Suprapubic skin (tissue), 4 donors: ENCODE results near the gene DNAJC8. TPM values are rescaled to one million over a fixed set of nuclear protein-coding genes. Genes with fewer than 3 reads are reported as not detected.
A peak's percentile ranks its signal among the peaks of the same experiment; 100 is the strongest.

Experiments
- DNase-seq, 2 donors: peaks; one replicate each; pipeline ENCODE4 v3.0.0-alpha.2; 2019; ENCODE audit warnings: low spot score in 2 of 2
- H3K27ac ChIP-seq: fragments of 200-600 bp; sonication (generic); one replicate; pipeline ENCODE4 v1.5.1; 2019
- H3K27me3 ChIP-seq: fragments of 200-600 bp; sonication (generic); one replicate; pipeline ENCODE4 v1.5.1; 2019
- H3K36me3 ChIP-seq: fragments of 200-600 bp; sonication (generic); one replicate; pipeline ENCODE4 v1.5.1; 2019
- H3K4me1 ChIP-seq: fragments of 200-600 bp; sonication (generic); one replicate; pipeline ENCODE4 v1.5.1; 2019
- H3K4me3 ChIP-seq: fragments of 200-600 bp; sonication (generic); one replicate; pipeline ENCODE4 v1.5.1; 2019; ENCODE audit warnings: mild to moderate bottlenecking
- H3K9me3 ChIP-seq: fragments of 200-600 bp; sonication (generic); one replicate; pipeline ENCODE4 v1.5.1; 2019
- CTCF ChIP-seq, 2 donors: fragments of 200-600 bp in 1 of 2; fragments of 450-650 bp in 1 of 2; sonication (generic) in 1 of 2; IDR thresholded peaks; one replicate each; pipeline ENCODE4 v1.5.1; 2016 to 2019; ENCODE audit warnings: antibody characterized with exemption in 2 of 2, mild to moderate bottlenecking in 1 of 2, moderate library complexity in 1 of 2
- EP300 ChIP-seq: sonication (generic); formaldehyde crosslinking; IDR thresholded peaks from one replicate; pipeline ENCODE4 v1.6.1; 2017; ENCODE audit warnings: antibody characterized with exemption
- POLR2A ChIP-seq, 2 donors: fragments of 450-650 bp; IDR thresholded peaks; one replicate each; pipeline ENCODE4 v1.6.1; 2017; ENCODE audit warnings: antibody characterized with exemption in 2 of 2, mild to moderate bottlenecking in 2 of 2, moderate library complexity in 2 of 2
- POLR2AphosphoS5 ChIP-seq, 3 donors: sonication (generic); formaldehyde crosslinking; IDR thresholded peaks; one replicate each; pipeline ENCODE4 v1.6.1; 2017; ENCODE audit warnings: antibody characterized with exemption in 3 of 3
- WGBS: methylation state at CpG from one replicate; pipeline ENCODE4 v1.1.5; 2018; 5-methylcytosine and 5-hydroxymethylcytosine counted together
- total RNA-seq, 4 donors: library from RNA; depleted of rRNA; stranded (reverse); fragments of >200 nt; gene quantifications; one replicate each; pipeline ENCODE4 v1.1.0, GENCODE V29; 2016

The DNAJC8 gene
- total RNA-seq, 4 donors from 2014 or later = 28.2 to 39.0 (median 31.7) TPM

DNA sequence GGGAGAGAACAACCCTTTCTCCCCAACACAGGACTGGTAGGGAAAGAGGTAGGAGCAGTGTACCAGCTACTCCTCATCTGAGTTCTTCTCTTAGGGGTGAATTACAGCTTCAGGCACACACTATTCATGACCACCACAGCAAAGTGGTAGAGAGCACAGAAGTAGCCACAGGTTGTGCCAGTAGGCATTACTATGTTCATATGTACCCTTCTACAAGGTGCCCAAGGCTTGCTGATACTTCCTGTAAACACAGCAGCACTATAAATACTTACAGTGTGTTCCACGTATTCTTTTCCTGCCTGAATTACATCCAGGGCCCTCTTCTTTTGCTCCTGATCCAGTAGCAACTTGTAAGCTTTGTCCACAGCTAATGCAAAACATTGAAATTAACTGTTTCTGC, 23.1 kb downstream of the DNAJC8 start:
- Histone ChIP-seq H3K27ac (no peak overlapping the region), H3K4me1 (no peaks in the 10 kb centered on the region), H3K9me3 (no peaks in the 10 kb centered on the region), H3K36me3 (peaks cover 79% of the 10 kb centered on the region), H3K4me3 (no peak overlapping the region), H3K27me3 (no peaks in the 10 kb centered on the region)
- DNase-seq = no peak
- 78% methylated on average over 1 of the region's 1 CpG for WGBS
- TF ChIP-seq POLR2A (IDR thresholded peaks at IDR 0.05) (no peak), CTCF (IDR thresholded peaks at IDR 0.05) (no peak), EP300 (no peak), POLR2AphosphoS5 (IDR thresholded peaks at IDR 0.05) (no peak)

DNA sequence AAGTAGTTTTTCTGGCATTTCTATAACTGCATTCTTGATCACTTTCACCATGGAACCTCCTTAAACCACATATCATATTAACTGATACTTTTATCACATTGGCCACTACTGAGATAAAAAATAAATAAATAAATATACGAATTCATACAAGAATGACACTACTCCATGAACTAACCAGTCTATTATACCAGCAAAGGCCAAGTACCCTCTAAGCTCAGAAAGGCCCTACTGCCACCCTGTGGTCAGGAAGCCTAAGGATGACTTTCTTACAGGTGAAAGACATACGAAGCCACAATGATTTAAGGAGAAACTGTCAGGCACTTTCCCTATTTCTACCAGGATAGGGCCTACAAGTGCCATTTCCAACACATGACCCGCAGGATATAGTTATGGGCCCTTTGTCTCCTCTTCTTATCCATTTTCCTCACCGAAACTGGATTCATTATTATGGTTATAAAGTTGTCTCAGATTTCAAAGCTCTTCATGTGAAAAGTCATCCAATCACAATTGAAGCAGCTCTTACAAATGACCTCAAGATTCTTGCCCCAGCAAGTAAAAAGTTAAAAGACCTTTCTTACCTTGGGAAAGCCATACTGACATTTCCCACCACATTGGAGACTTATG, 23.9 kb downstream of the DNAJC8 start:
- H3K9me3 ChIP-seq = no peaks in the 10 kb centered on the region
- no peaks in the 10 kb centered on the region for H3K4me1 ChIP-seq
- no peak overlapping the region for H3K27ac ChIP-seq
- TF ChIP-seq POLR2AphosphoS5 (IDR thresholded peaks at IDR 0.05) = no peak
- TF ChIP-seq CTCF (IDR thresholded peaks at IDR 0.05) = peak; percentile 29 to 51
- 44% methylated on average over 4 of the region's 4 CpGs for WGBS
- H3K27me3 ChIP-seq = no peaks in the 10 kb centered on the region
- H3K4me3 ChIP-seq = no peak overlapping the region
- no peak for DNase-seq
- H3K36me3 ChIP-seq = peaks cover 80% of the 10 kb centered on the region

- Histone ChIP-seq H3K9me3 (no peaks in the 10 kb centered on the region), H3K27me3 (no peaks in the 10 kb centered on the region), H3K27ac (no peak overlapping the region), H3K4me3 (no peak overlapping the region), H3K36me3 (peaks cover 91% of the 10 kb centered on the region), H3K4me1 (no peaks in the 10 kb centered on the region)
- DNase-seq = no peak
- TF ChIP-seq CTCF (IDR thresholded peaks at IDR 0.05) (no peak), POLR2A (IDR thresholded peaks at IDR 0.05) (no peak), POLR2AphosphoS5 (IDR thresholded peaks at IDR 0.05) (no peak)
- WGBS = 85% methylated on average over 4 of the region's 4 CpGs
Observed at GRCh38 chr1:28205243-28205642, 27.6 kb downstream of the DNAJC8 start.

GRCh38 chr1:28200234-28200873, 32.5 kb downstream of the DNAJC8 start:
- peaks cover 70% of the 10 kb centered on the region for H3K36me3 ChIP-seq
- no peak overlapping the region for H3K4me3 ChIP-seq
- 93% methylated on average over 6 of the region's 6 CpGs for WGBS

GRCh38 chr1:28199328-28200233, 33.2 kb downstream of the DNAJC8 start:
- H3K4me1 ChIP-seq = peaks cover 18% of the 10 kb centered on the region
- TF ChIP-seq POLR2A (IDR thresholded peaks at IDR 0.05) (no peak), EP300 (no peak), CTCF (IDR thresholded peaks at IDR 0.05) (no peak), POLR2AphosphoS5 (IDR thresholded peaks at IDR 0.05) (no peak)
- WGBS = 92% methylated on average over 8 of the region's 8 CpGs
- no peak overlapping the region for H3K27ac ChIP-seq
- no peak for DNase-seq
- H3K4me3 ChIP-seq = no peak overlapping the region
- no peaks in the 10 kb centered on the region for H3K27me3 ChIP-seq
- H3K36me3 ChIP-seq = peaks cover 63% of the 10 kb centered on the region
- no peaks in the 10 kb centered on the region for H3K9me3 ChIP-seq

More at GRCh38 chr1:28200234-28200873, 32.5 kb downstream of the DNAJC8 start:
- no peaks in the 10 kb centered on the region for H3K27me3 ChIP-seq
- H3K4me1 ChIP-seq = peaks cover 14% of the 10 kb centered on the region
- no peak for TF ChIP-seq POLR2AphosphoS5 (IDR thresholded peaks at IDR 0.05)
- no peaks in the 10 kb centered on the region for H3K9me3 ChIP-seq
- no peak overlapping the region for H3K27ac ChIP-seq
- no peak for DNase-seq
